H1 (cell line): Measurements from ENCODE around the gene FITM1. TPM values are rescaled to one million over a fixed set of nuclear protein-coding genes. Genes with fewer than 3 reads are reported as not detected.

ENCODE experiments used
- RAD21 ChIP-seq, 2 experiments: IDR thresholded peaks in 1 of 2; conservative IDR thresholded peaks in 1 of 2; 2 replicates each; pipeline ENCODE4 v1.6.1; 2011; ENCODE audit warnings: low read depth in 2 of 2, low read length in 2 of 2, improper control_type of control experiment in 1 of 2, inconsistent platforms in 1 of 2, mild to moderate bottlenecking in 1 of 2, moderate library complexity in 1 of 2
- SP1 ChIP-seq: IDR thresholded peaks from 2 replicates; pipeline ENCODE4 v1.6.1; 2011; ENCODE audit warnings: low read depth, low read length
- SP2 ChIP-seq: IDR thresholded peaks from 2 replicates; pipeline ENCODE4 v1.6.1; 2012; ENCODE audit warnings: mild to moderate bottlenecking, low read length, inconsistent platforms
- YY1 ChIP-seq: IDR thresholded peaks from 2 replicates; pipeline ENCODE4 v1.6.1; 2011; ENCODE audit warnings: low read depth, mild to moderate bottlenecking, low read length
- polyA plus RNA-seq, 7 experiments: library from polyadenylated mRNA; depleted of rRNA in 3 of 7; stranded (reverse) in 5 of 7; unstranded in 2 of 7; fragments of >200 nt in 5 of 7; fragments of 200-250 nt in 2 of 7; gene quantifications; 1 replicate in 5 of 7; 2 replicates in 1 of 7; 4 replicates in 1 of 7; pipeline versions ENCODE4 v1.2.1 to v1.2.3, GENCODE V29; 2011 to 2013; ENCODE audit warnings: missing spikeins in 2 of 7, mixed read lengths in 2 of 7
- total RNA-seq: library from RNA; stranded (reverse); fragmentation: NEBNext Ultra II Directional; extraction: Animal tissue kit (Norgen Biotek cat#: 25700); gene quantifications from 2 replicates; pipeline ENCODE4 v1.2.1, GENCODE V29; 2021

Gene FITM1
- total and polyA plus RNA-seq, 2 of the 8 experiments (the other 6 are each of a cell fraction or from before 2014, with no cell fraction given) = 0.53 to 0.76 TPM

DNA sequence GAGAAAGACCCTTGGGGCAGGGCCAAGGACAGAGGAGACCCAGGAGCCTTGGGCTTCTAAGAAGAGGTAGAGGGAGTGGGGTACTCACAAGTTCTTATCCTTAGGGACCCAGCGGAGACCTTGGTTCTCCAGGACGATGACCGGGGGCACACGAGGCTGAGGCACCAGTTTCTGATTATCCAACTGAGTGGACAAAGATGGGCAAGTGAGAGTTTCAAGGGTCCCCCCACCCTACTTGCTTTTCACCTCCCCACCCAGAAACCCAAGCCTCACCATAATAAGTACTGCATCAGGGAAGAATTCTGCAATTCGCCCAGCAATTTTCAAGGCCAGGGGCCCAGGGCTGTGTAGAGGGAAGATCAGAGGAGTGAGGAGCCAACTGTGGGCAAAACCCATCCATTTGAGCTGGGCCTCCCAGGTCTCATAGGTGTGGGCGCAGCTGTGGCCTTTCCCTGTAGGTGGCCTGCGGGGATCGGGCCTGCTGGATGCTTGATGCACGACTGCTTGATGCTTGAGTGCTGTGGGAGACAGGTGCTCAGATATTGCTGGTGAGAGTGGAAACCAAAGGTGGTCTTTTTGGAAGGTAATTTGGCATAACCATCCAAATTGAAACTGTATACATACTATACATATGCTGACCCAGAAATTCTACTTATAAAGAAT lies 8.9 kb downstream of the FITM1 start (continued):
- TF ChIP-seq SP2 (no peak), RAD21 (IDR thresholded peaks at IDR 0.05 in 1 of 2, conservative IDR thresholded peaks at IDR 0.05 in 1 of 2; ENCODE audit: low read depth in 2 of 2, low read length in 2 of 2) (no peak), YY1 (no peak), SP1 (no peak)
